GM19035 (cell line): Measurements from ENCODE around the gene DBT.
"Not testable (repeated sequence)": the region's sequence is repeated elsewhere in the genome, so short reads cannot be mapped to it uniquely, and the experiment has no call there.

Experiments used
- ATAC-seq: cut with Tn5 transposase; IDR thresholded peaks from one replicate; pipeline ENCODE4 v1.9.1; 2021; ENCODE audit not compliant: unreplicated experiment

Gene DBT

DNA sequence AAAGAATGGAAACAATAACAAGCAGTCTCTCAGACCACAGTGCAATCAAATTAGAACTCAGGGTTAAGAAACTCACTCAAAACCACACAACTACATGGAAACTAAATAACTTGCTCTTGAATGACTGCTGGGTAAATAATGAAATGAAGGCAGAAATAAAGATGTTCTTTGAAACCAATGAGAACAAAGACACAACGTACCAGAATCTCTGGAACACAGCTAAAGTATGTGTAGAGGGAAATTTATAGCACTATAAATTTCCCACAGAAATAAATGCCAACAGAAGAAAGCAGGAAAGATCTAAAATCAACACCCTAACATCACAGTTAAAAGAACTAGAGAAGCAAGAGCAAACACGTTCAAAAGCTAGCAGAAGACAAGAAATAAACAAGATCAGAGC lies 46.9 kb downstream of the DBT start:
- ATAC-seq: not testable (repeated sequence)

DNA sequence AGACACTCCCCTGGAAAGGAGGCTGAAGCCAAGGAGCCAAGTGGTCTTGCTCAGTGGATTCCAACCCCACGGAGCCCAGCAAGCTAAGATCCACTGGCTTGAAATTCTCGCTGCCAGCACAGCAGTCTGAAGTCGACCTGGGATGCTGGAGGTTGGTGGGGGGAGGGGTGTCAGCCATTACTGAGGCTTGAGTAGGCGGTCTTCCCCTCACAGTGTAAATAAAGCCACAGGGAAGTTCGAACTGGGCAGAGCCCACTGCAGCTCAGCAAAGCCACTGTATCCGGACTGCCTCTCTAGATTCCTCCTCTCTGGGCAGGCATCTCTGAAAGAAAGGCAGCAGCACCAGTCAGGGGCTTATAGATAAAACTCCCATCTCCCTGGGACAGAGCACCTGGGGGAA lies 49.6 kb downstream of the DBT start:
- ATAC-seq: not testable (repeated sequence)

DNA sequence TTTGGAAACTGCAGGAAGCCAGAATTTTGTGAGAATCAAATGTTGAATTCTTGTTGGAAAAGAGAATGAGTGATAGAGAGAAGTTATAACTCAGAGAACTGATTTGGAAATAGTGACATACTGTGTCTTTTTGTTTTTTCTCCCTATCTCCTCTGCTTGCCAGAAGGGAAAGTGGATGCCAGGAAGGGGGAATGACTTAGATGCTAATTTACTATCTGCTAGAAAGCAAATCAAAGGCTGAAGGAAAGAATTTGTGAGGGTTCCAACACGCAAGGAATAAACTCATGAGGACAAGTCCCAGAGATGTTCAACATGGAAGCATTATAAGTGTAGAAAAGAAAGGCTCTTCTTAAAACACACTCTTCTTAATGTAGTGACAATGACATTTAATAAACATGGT lies 51.0 kb downstream of the DBT start:
- ATAC-seq: no peak

GRCh38 chr1:100188617-100189016 lies 61.0 kb downstream of the DBT start:
- peak; percentile 52 for ATAC-seq

GRCh38 chr1:100187912-100188311 lies 61.7 kb downstream of the DBT start:
- ATAC-seq: no peak

- peak; percentile 78 for ATAC-seq
Observed at GRCh38 chr1:100184536-100184935, 65.1 kb downstream of the DBT start.

DNA sequence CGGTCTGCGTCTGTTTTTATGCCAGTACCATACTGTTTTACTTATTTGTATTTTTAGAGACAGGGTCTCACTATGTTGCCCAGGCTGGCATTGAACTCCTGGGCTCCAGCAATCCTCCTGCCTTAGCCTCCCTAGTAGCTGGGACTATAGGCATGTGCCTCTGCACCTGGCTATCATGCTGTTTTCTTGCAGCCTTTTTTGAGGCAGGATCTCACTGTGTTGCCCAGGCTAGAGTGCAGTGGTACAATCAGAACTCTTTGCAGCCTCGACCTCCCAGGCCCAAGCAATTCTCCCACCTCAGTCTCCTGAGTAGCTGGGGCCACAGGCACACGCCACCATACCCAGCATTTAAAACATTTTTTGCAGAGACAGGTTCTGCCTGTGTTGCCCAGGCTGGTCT lies 66.3 kb downstream of the DBT start:
- no peak for ATAC-seq

DNA sequence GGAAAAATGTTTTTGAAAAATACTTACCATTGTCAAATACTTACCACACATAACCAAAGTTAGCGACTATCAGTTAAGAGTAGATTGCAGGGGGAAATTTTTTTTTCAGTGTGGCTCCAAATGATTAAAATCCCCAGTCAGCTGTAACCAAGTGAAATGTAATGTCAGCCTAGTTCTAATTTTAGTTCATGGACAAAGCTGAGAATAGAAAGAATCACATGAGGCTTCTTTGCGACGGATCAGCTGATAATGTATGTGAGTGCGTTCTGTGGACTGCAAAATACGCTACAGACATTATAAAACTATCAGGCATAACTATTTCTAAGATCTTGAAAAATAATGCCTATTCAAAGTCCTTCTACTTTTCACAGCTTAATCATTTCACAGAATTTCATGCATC lies 71.5 kb downstream of the DBT start, which contains the start of gene LRRC39:
TSS of gene LRRC39 (minus strand) at position 166 of the 400 bp plus-strand sequence. CDS start 9,740 bp downstream, outside the sequence.
- ATAC-seq: no peak

GRCh38 chr1:100177295-100178041 lies 72.2 kb downstream of the DBT start:
- ATAC-seq: no peak

GRCh38 chr1:100168051-100168450 lies 81.6 kb downstream of the DBT start:
- no peak for ATAC-seq

DNA sequence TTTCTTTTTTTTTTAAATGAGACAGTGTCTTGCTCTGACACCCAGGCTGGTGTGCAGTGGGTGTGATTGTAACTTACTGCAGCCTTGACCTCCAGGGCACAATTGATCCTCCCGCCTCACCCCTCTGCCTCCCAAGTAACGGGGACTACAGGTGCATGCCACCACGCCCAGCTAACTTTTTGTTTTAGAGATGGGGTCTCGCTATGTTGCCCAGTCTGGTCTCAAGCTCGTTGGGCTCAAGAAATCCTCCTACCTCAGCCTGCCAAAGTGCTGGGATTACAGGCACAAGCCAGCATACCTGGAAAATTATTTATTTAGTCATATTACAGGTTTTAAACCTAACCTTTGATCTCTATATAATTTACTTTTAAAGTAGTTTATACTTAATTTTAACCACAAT lies 84.9 kb downstream of the DBT start:
- ATAC-seq: no peak

GRCh38 chr1:100164216-100164615 lies 85.4 kb downstream of the DBT start:
- ATAC-seq: no peak

GRCh38 chr1:100162881-100163280 lies 86.8 kb downstream of the DBT start:
- ATAC-seq: no peak

DNA sequence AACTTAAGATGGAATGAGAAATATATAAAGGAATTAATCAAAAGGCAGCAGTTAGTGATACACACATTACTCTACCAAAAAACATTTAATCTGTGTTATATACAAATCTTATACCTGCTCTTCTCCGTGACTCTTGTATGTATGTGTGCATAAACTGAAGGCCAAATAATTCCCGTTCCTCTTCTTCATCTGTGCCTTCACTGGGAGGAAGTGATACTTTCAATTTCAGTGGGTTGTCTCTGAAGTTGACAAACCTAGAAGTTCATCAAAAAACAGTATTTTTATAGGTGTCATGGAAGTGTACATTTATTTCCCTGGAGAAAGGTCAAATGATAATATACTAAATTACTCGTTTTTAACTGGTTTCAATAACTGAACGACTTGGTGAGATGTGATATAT lies 97.4 kb downstream of the DBT start:
- ATAC-seq: no peak

DNA sequence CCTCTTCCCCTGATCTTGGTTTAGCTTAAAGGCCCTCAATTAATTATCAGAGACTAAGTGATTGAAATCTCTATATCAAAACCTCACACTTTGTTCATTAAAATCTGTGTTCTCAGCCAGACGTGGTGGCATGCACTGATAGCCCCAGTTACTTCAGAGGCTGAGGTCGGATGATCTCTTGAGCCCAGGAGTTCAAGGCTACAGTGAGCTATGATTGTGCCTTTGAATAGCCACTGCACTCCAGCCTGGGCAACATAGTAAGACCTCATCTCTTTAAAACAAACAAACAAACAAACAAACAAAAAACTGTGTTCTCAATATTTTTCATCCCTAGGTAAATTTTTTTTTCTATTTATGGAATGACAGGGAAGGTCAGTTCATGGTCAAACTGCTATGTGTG lies 98.0 kb downstream of the DBT start:
- ATAC-seq: no peak

- ATAC-seq: no peak
Observed at GRCh38 chr1:100147875-100148274, 101.8 kb downstream of the DBT start.

GRCh38 chr1:100146958-100147357 lies 102.7 kb downstream of the DBT start:
- no peak for ATAC-seq

DNA sequence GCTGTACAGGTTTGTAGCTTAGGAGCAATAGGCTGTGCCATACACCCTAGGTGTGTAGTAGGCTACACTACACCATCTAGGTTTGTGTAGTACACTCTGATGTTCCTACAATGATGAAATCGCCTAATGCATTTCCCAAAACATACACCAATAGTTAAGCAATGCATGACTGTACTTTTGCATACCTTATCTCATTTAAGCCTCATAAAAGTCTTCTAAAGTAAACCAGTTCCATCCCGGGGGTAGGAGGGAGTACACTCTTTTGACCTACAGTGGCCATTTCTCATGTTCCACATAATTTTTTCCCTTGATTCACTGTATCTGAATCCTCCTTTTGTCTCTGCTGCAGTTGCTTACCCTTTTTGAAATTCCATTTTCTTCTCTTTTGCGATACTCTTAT lies 104.5 kb downstream of the DBT start:
- no peak for ATAC-seq

GRCh38 chr1:100142343-100142742 lies 107.3 kb downstream of the DBT start:
- ATAC-seq: no peak

DNA sequence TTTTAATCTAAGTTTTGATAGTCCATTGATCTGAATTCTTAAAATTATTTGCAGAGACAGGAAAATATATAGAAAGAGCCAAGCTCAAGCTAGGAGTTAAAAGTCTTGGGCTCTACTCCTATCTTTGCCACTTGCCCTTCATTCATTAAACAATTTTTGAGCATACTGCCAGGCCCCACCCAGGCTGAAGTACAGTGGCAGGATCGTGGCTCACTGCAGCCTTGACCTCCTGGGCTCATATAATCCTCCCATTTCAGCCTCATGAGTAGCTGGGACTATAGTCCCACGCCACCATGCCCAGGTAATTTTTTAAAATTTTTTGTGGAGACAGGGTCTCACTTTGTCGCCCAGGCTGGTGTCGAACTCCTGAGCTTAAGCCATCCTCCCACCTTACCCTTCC lies 108.4 kb downstream of the DBT start:
- ATAC-seq: no peak

- no peak for ATAC-seq
Observed at GRCh38 chr1:100137602-100138001, 112.0 kb downstream of the DBT start.
